ENCODE measurements around the gene STX11. TPM values are rescaled to one million over a fixed set of nuclear protein-coding genes. Genes with fewer than 3 reads are reported as not detected.

STX11 gene
- polyA plus RNA-seq, 2 of the 4 experiments (the other 2 are of a cell fraction): 0.36 to 0.78 TPM

DNA sequence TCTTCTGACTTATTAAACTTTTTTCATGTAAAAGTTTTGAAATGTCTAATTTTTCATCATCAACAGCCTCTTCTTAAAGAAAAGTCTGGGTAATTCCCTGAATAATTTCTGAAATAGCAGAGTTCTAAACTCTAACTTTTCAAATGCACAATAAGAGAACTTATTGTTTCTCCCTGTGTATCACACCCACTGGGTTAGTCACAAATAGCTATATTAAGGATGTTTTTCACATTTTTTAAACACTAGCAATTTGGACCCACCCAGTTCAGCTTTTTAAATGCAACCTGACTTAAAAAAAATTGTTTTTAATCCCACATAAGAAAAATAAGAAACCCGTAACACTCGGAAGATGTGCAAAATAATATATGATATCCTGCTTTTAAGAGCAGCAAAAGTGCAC, 73.4 kb downstream of the STX11 start (continued):
- TF ChIP-seq, protein P1, sequence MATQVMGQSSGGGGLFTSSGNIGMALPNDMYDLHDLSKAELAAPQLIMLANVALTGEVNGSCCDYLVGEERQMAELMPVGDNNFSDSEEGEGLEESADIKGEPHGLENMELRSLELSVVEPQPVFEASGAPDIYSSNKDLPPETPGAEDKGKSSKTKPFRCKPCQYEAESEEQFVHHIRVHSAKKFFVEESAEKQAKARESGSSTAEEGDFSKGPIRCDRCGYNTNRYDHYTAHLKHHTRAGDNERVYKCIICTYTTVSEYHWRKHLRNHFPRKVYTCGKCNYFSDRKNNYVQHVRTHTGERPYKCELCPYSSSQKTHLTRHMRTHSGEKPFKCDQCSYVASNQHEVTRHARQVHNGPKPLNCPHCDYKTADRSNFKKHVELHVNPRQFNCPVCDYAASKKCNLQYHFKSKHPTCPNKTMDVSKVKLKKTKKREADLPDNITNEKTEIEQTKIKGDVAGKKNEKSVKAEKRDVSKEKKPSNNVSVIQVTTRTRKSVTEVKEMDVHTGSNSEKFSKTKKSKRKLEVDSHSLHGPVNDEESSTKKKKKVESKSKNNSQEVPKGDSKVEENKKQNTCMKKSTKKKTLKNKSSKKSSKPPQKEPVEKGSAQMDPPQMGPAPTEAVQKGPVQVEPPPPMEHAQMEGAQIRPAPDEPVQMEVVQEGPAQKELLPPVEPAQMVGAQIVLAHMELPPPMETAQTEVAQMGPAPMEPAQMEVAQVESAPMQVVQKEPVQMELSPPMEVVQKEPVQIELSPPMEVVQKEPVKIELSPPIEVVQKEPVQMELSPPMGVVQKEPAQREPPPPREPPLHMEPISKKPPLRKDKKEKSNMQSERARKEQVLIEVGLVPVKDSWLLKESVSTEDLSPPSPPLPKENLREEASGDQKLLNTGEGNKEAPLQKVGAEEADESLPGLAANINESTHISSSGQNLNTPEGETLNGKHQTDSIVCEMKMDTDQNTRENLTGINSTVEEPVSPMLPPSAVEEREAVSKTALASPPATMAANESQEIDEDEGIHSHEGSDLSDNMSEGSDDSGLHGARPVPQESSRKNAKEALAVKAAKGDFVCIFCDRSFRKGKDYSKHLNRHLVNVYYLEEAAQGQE (IDR thresholded peaks at IDR 0.05): no peak
- no peak for TF ChIP-seq ESRRA (IDR thresholded peaks at IDR 0.05; ENCODE audit: borderline replicate concordance, low read length)

DNA sequence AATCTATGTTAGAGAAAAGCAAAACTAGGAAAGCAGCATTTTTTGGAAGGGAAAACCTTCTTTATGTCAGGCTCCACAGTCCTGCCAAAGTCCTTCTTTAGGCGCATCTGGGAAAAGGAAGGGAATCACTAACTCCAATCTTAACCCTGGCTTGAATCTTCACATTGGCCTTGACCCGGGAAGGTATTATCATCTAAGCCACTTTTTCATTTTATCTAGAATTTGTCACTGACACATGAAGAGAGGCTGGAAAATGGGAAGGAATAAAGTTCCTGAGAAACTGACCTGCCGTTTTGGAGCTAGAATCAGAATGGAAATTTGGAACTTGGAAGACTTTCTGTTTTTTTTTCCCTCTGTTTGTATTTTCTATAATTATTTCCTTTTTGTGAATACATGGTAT, 81.4 kb downstream of the STX11 start:
- ATAC-seq (no peak), DNase-seq (ENCODE audit: low read depth in 1 of 2, low spot score in 1 of 2) (no peak), FAIRE-seq (no peak)
- ChIA-PET CTCF (no interaction called here), POLR2A (no interaction called here)
- WGBS (ENCODE audit: missing lambda C conversion rate): 93% methylated on average over 3 of the region's 3 CpGs
- no peak overlapping the region for H3K27ac ChIP-seq
- H3K4me2 ChIP-seq: no peak overlapping the region
- TF ChIP-seq FOXS1 (CRISPR knock-in tag; IDR thresholded peaks at IDR 0.05) (no peak), SREBF2 (IDR thresholded peaks at IDR 0.05) (no peak), NR3C1 (IDR thresholded peaks at IDR 0.05) (no peak), GATA3 (IDR thresholded peaks at IDR 0.05; ENCODE audit: borderline replicate concordance) (no peak)
- H3K9me3 ChIP-seq: no peaks in the 10 kb centered on the region
- H3K4me1 ChIP-seq: no peaks in the 10 kb centered on the region
- no peak overlapping the region for H3K4me3 ChIP-seq

DNA sequence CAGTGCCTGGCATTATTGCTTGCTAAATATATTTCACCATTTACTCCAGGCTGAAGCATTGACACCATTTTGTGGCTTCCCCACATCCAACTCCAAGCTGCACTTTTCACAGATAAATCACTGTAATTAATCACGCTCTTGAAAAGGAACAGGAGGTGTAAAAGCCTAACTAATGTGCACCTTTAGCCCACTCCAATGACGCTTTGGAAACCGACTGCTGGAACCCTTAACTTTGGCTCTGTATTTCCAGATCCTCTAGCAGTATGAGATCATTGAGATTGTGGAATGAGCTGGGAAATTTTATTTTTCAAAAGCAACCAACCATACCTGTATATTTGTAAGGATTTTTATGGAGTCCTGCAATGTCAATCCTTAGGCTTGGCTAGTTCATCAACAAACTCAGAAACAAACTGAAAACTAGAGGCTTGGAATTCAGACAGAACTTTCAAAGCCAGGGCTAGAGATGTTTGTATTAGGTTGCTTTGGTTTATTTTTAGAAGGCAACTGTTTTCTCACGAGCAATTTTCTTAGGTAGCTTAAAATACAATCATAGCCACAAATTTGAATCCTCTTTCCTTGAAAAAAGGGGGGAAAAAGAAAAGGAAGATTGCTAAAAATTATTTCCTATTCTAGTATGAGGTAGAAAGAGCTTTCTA, 82.0 kb downstream of the STX11 start:
- FAIRE-seq (no peak), DNase-seq (ENCODE audit: low read depth in 1 of 2, low spot score in 1 of 2) (no peak), ATAC-seq (no peak)
- Histone ChIP-seq H3K4me3 (no peak overlapping the region), H3K27ac (no peak overlapping the region), H3K4me1 (no peaks in the 10 kb centered on the region), H3K4me2 (no peak overlapping the region), H3K9me3 (no peaks in the 10 kb centered on the region)
- CTCF ChIA-PET: no interaction called here
- POLR2A ChIA-PET: no interaction called here
- TF ChIP-seq SREBF2 (IDR thresholded peaks at IDR 0.05): no peak
- TF ChIP-seq TP53 (CRISPR knock-in tag; IDR thresholded peaks at IDR 0.05): no peak
- no peak for TF ChIP-seq HOXB5 (CRISPR knock-in tag; IDR thresholded peaks at IDR 0.05)
- TF ChIP-seq, protein P1 (IDR thresholded peaks at IDR 0.05): no peak
- no peak for TF ChIP-seq JUNB (IDR thresholded peaks at IDR 0.05)
- TF ChIP-seq MAZ (IDR thresholded peaks at IDR 0.05; ENCODE audit: borderline replicate concordance, low read depth, low read length): no peak
- WGBS (ENCODE audit: missing lambda C conversion rate): 66% methylated on average over 4 of the region's 4 CpGs

DNA sequence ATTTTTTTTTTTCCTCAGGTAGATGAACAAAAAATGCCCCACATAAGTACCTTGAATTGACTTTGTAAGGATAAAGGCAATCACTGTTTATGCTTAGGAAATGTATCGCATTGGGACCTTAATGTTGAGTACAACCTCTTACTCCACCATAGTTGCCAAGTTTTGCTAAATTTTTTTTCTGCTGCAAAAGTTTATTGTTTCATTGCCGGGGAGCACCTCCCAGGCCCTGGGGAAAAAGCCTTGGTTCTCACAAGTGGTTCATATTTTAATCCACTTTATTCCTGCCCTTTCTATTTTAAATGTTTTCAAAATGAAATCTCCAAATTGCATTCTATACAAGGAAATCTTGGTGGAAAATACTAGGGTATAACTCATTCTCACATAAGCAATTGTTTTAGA, 82.5 kb downstream of the STX11 start:
- Histone ChIP-seq H3K4me1 (no peaks in the 10 kb centered on the region), H3K9me3 (no peaks in the 10 kb centered on the region), H3K4me2 (no peak overlapping the region), H3K4me3 (no peak overlapping the region), H3K27ac (no peak overlapping the region)
- ChIA-PET CTCF (interaction anchor here (1.0 kb wide), 1 partner anchor 10 kb away, joined by 3 read pairs; no protein-coding TSS in a partner anchor), POLR2A (no interaction called here)
- DNase-seq (ENCODE audit: low read depth in 1 of 2, low spot score in 1 of 2): no peak
- FAIRE-seq: no peak
- WGBS (ENCODE audit: missing lambda C conversion rate): 84% methylated on average over 2 of the region's 2 CpGs
- no peak for ATAC-seq
- TF ChIP-seq, protein P2, sequence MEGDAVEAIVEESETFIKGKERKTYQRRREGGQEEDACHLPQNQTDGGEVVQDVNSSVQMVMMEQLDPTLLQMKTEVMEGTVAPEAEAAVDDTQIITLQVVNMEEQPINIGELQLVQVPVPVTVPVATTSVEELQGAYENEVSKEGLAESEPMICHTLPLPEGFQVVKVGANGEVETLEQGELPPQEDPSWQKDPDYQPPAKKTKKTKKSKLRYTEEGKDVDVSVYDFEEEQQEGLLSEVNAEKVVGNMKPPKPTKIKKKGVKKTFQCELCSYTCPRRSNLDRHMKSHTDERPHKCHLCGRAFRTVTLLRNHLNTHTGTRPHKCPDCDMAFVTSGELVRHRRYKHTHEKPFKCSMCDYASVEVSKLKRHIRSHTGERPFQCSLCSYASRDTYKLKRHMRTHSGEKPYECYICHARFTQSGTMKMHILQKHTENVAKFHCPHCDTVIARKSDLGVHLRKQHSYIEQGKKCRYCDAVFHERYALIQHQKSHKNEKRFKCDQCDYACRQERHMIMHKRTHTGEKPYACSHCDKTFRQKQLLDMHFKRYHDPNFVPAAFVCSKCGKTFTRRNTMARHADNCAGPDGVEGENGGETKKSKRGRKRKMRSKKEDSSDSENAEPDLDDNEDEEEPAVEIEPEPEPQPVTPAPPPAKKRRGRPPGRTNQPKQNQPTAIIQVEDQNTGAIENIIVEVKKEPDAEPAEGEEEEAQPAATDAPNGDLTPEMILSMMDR (IDR thresholded peaks at IDR 0.05): no peak
- no peak for TF ChIP-seq NPAS2 (CRISPR knock-in tag; IDR thresholded peaks at IDR 0.05; ENCODE audit: borderline replicate concordance)
- TF ChIP-seq, protein P1 (IDR thresholded peaks at IDR 0.05): no peak
- TF ChIP-seq, protein P3, sequence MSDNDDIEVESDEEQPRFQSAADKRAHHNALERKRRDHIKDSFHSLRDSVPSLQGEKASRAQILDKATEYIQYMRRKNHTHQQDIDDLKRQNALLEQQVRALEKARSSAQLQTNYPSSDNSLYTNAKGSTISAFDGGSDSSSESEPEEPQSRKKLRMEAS (IDR thresholded peaks at IDR 0.05): no peak
- no peak for TF ChIP-seq HOXA7 (CRISPR knock-in tag; IDR thresholded peaks at IDR 0.05)
- no peak for TF ChIP-seq RCOR1 (IDR thresholded peaks at IDR 0.05; ENCODE audit: low read depth, low read length)
- no peak for TF ChIP-seq ZFP36 (IDR thresholded peaks at IDR 0.05; ENCODE audit: borderline replicate concordance, partially characterized antibody)
- no peak for TF ChIP-seq MYC (IDR thresholded peaks at IDR 0.05; ENCODE audit: borderline replicate concordance, low read length)
- no peak for TF ChIP-seq NFE2L2 (conservative IDR thresholded peaks at IDR 0.05; ENCODE audit: low read length)

Measured in A549 (cell line).